GM20431 (cell line): ENCODE results near the gene GLI1.

Source experiments
- in situ Hi-C: fragments of 300-500 bp; cut with MseI, MboI; formaldehyde crosslinking; loops from one replicate; pipeline ENCODE4 v1.15.0; 2020; ENCODE audit warnings: low sequenced_read_pairs; ENCODE audit not compliant: unreplicated experiment

Gene GLI1

DNA sequence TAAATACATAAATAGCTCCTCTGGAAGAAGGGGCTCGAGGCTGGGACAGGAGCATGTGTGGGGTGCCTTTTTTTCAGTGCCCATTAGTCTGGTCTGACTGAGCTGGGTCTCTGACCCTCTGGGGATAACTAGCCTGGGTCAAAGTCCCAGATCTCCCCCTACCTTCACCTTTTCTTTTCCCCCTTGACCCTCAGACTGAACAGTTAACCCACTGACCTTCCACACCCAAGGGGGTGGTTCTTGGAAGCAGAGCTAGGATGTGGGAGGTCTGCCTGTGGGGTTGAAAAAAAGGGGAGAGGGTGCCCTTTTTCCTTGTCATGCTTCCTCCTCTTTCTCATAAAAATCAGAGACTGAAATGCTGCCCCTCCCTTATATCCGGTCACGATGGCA, 925 bp upstream of the GLI1 start:
- in situ Hi-C loops = loop anchor here (10.0 kb wide), 1 partner anchor 194 kb away; no protein-coding TSS in a partner anchor

- in situ Hi-C loops = loop anchor here (10.0 kb wide), 1 partner anchor 194 kb away; no protein-coding TSS in a partner anchor
Measured at GRCh38 chr12:57459055-57459749, 383 bp upstream of the GLI1 start.

DNA sequence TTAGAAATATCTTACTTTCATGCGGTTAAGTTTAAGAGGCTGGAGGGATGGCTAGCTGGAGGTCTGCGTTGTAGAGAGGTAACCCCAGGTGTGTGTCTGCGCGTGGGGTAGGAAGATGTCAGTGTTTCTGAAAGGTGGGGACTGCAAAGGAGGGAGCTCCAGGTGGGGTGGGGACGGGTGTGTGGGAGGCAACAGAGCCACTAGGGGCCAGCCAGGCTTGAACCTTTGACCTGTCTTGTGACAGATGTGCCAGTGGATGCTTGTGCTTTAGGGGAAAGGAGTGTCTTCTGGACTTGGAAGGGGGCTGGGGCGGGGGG, 841 bp downstream of the GLI1 start:
- in situ Hi-C loops = no loop called here

DNA sequence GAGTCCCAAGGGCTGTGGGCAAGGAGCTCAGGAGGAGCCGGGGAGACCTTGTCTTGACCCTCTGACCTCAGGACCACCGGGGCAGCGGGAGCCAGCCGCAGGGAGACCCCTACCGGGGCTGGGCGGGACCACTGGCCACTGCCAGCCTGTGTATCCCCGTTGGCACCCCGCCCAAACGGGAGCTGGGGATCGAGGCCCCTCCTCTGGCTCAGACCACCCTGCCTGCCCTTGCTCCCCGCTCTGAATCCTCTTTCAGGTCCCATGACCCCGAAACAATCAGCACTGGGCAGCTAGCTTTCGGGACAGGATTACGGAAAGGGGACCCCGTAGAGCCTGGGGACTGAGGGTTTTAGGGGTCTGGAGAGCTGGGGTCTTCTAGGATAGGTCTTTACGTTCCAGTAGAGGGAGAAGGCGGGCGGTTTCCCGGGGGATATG, 1.3 kb downstream of the GLI1 start:
- in situ Hi-C loops = no loop called here

GRCh38 chr12:57461276-57461916, 1.8 kb downstream of the GLI1 start:
- in situ Hi-C loops = no loop called here

GRCh38 chr12:57461917-57462250, 2.3 kb downstream of the GLI1 start:
- in situ Hi-C loops = no loop called here

DNA sequence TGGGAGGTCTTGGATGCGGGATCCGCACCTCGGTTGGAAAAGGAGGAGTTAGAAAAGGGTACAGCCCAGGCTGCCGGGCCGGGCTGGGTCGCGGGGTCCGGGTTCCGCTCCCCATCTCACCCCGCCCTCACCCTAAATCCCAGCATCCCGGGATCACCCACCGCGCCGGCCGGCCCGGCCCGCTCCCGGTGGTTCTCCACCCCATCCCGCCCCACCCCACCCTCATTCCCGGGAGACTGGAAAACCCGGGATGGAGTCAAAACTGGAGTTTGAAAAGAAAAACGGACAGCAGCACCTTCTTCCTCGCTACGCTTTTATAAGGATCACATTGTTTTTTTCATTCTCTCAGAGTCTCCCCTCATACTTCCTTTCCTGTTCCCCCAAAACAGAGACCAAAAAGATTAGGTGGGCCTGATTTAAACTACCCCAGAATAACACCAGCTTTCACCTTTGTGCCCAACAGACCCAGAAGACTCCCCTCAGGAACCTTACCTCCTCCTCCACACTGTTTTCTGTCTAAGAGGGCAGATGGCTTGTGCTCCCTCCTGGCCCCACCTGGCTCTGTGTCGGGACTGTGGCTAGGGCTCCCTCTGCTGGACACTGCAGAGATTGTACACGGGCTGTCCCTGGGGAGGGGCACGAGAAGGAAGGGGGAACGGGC, 2.8 kb downstream of the GLI1 start:
- in situ Hi-C loops = no loop called here

DNA sequence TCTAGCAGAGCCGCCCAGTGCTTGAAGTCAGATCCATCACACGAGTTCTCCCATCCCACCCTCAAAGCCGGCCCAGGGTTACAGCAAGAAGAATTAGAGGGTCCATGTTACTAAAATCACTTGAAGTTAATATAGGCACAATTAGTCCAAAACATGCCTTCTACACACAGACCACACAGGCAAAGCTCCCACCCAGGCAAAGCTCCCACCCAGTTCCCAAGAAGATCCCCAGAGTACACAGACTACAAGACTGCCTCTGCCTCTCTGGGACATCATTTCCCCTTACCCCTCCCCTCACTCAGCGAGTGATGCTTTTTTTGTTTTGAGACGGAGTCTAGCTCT, 3.3 kb downstream of the GLI1 start:
- in situ Hi-C loops = no loop called here

DNA sequence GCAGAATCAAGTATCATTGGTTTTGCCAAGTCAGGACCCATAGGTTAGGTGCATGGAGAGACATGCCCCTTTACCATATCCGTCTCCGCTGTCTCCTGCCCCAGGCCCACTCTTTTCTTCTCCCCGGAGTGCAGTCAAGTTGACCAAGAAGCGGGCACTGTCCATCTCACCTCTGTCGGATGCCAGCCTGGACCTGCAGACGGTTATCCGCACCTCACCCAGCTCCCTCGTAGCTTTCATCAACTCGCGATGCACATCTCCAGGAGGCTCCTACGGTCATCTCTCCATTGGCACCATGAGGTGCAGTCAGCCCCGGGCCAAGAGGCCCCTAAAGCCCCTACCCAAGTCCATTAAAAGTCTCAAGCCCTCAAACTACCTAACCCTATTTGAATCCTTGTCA, 5.0 kb downstream of the GLI1 start:
- in situ Hi-C loops = no loop called here

GRCh38 chr12:57465030-57465746, 5.6 kb downstream of the GLI1 start:
- in situ Hi-C loops = no loop called here

- in situ Hi-C loops = no loop called here
Measured at GRCh38 chr12:57465747-57466505, 6.3 kb downstream of the GLI1 start.

- in situ Hi-C loops = no loop called here
Measured at GRCh38 chr12:57467212-57467874, 7.8 kb downstream of the GLI1 start.

DNA sequence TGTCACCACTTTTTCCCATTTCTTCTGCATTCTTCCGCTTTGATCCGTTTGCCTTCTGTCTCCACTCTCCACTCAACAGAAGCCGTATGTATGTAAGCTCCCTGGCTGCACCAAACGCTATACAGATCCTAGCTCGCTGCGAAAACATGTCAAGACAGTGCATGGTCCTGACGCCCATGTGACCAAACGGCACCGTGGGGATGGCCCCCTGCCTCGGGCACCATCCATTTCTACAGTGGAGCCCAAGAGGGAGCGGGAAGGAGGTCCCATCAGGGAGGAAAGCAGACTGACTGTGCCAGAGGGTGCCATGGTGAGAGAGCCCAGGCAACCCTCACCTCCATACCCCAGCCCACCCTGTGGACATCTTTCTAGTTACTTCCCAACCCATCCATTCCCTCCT, 8.3 kb downstream of the GLI1 start:
- in situ Hi-C loops = no loop called here

DNA sequence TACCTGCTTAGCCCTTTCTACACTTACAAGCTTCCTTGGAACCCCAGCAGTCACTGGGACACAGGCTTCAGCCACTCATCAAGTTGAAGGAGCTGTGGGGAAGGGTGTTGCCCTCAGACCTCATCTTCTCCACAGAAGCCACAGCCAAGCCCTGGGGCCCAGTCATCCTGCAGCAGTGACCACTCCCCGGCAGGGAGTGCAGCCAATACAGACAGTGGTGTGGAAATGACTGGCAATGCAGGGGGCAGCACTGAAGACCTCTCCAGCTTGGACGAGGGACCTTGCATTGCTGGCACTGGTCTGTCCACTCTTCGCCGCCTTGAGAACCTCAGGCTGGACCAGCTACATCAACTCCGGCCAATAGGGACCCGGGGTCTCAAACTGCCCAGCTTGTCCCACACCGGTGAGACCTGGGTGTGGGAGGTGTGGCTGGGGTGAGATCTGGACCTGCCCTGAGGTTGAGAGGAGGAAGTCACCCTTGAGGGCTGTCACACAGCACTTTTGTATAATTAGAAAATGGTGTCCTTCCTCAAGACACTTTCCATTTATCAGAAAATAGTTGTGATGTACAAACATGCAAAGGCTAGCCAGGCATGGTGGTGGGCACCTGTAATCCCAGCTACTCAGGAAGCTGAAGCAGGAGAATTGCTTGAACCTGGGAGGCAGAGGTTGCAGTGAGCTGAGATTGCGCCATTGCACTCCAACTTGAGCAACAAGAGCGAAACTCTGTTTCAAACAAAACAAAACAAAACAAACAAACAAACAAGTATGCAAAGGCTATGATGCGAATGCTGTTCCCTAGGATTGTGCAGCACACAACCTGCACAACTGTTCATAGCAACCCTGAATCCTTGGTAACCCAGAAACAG, 9.9 kb downstream of the GLI1 start:
- in situ Hi-C loops = no loop called here

GRCh38 chr12:57470286-57470969, 10.8 kb downstream of the GLI1 start:
- in situ Hi-C loops = no loop called here

DNA sequence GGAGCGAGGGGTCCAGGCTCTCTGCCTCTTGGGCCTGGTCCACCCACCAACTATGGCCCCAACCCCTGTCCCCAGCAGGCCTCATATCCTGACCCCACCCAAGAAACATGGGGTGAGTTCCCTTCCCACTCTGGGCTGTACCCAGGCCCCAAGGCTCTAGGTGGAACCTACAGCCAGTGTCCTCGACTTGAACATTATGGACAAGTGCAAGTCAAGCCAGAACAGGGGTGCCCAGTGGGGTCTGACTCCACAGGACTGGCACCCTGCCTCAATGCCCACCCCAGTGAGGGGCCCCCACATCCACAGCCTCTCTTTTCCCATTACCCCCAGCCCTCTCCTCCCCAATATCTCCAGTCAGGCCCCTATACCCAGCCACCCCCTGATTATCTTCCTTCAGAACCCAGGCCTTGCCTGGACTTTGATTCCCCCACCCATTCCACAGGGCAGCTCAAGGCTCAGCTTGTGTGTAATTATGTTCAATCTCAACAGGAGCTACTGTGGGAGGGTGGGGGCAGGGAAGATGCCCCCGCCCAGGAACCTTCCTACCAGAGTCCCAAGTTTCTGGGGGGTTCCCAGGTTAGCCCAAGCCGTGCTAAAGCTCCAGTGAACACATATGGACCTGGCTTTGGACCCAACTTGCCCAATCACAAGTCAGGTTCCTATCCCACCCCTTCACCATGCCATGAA, 11.5 kb downstream of the GLI1 start:
- in situ Hi-C loops = no loop called here

GRCh38 chr12:57471661-57472060, 12.1 kb downstream of the GLI1 start:
- in situ Hi-C loops = no loop called here

GRCh38 chr12:57472391-57472790, 12.8 kb downstream of the GLI1 start:
- in situ Hi-C loops = no loop called here
